Panc1 (cell line): Measurements from ENCODE around the gene MACROD2. TPM values are rescaled to one million over a fixed set of nuclear protein-coding genes. Genes with fewer than 3 reads are reported as not detected.

Experiments
- ATAC-seq: fragments of 200-7000 bp; cut with Tn5 transposase; 2 replicates; pipeline ENCODE4 v1.9.1; 2020; ENCODE audit warnings: mild to moderate bottlenecking, moderate library complexity
- BruUV-seq: library from RNA; stranded (reverse); fragments of 400-500 nt; replicated peaks from 2 replicates; lab custom pipeline; 2021; lab: Mats Ljungman, UMichigan
- CTCF ChIA-PET: fragments of 300-600 bp; sonication (Branson Sonifier 250); formaldehyde crosslinking; loops from one replicate; lab custom pipeline; 2022; ENCODE audit warnings: antibody characterized with exemption; lab: Charles Lee
- POLR2A ChIA-PET: fragments of 300-600 bp; sonication (Branson Sonifier 250); formaldehyde crosslinking; loops from one replicate; lab custom pipeline; 2022; ENCODE audit warnings: antibody characterized with exemption; lab: Charles Lee
- DNase-seq: peaks from one replicate; pipeline ENCODE4 v3.0.0-alpha.2; 2010; ENCODE audit warnings: low read depth, low spot score
- H3K27ac ChIP-seq: 2 replicates; pipeline ENCODE4 v1.5.1; 2011; ENCODE audit warnings: mild to moderate bottlenecking, low read length, inconsistent platforms
- H3K27me3 ChIP-seq: fragments of 200-500 bp; sonication (Bioruptor generic); 2 replicates; pipeline ENCODE4 v1.6.0; 2014; ENCODE audit warnings: low read length, inconsistent platforms; ENCODE audit not compliant: control insufficient read depth, insufficient read depth
- H3K36me3 ChIP-seq: fragments of 200-500 bp; sonication (Bioruptor generic); 2 replicates; pipeline ENCODE4 v1.5.1; 2014; ENCODE audit warnings: inconsistent platforms, mild to moderate bottlenecking, low read length, moderate library complexity; ENCODE audit not compliant: control insufficient read depth, insufficient read depth
- H3K4me1 ChIP-seq: 2 replicates; pipeline ENCODE4 v1.5.1; 2011; ENCODE audit warnings: inconsistent platforms, mild to moderate bottlenecking, low read length, moderate library complexity; ENCODE audit not compliant: control insufficient read depth, insufficient read depth
- H3K4me3 ChIP-seq, 2 experiments: 2 replicates each; pipeline ENCODE4 v1.5.1; 2011 to 2012; ENCODE audit warnings: low read depth in 2 of 2, low read length in 2 of 2, mild to moderate bottlenecking in 2 of 2, inconsistent platforms in 1 of 2, moderate library complexity in 1 of 2
- H3K9me3 ChIP-seq: fragments of 200-500 bp; sonication (Bioruptor generic); 2 replicates; pipeline ENCODE4 v1.5.1; 2014; ENCODE audit warnings: low read depth, mild to moderate bottlenecking, inconsistent platforms, low read length, moderate library complexity; ENCODE audit not compliant: control insufficient read depth, insufficient read depth
- CTCF ChIP-seq: fragments of 450-650 bp; IDR thresholded peaks from 2 replicates; pipeline ENCODE4 v1.5.1; 2017; ENCODE audit warnings: mild to moderate bottlenecking
- POLR2AphosphoS5 ChIP-seq: IDR thresholded peaks from 2 replicates; pipeline ENCODE4 v1.6.1; 2012; ENCODE audit warnings: mild to moderate bottlenecking, low read depth, low read length, moderate library complexity
- REST ChIP-seq, 2 experiments: IDR thresholded peaks; 2 replicates each; pipeline ENCODE4 v1.6.1; 2011 to 2012; ENCODE audit warnings: low read depth in 2 of 2, control low read depth in 1 of 2, low read length in 1 of 2, mild to moderate bottlenecking in 1 of 2, moderate library complexity in 1 of 2; ENCODE audit not compliant: insufficient read depth in 1 of 2
- SIN3A ChIP-seq: IDR thresholded peaks from 2 replicates; pipeline ENCODE4 v1.6.1; 2012; ENCODE audit warnings: low read depth, mild to moderate bottlenecking, low read length, moderate library complexity, borderline replicate concordance; ENCODE audit not compliant: insufficient read depth
- TCF7L2 ChIP-seq: IDR thresholded peaks from 2 replicates; pipeline ENCODE4 v1.6.1; 2011; ENCODE audit warnings: mild to moderate bottlenecking, low read depth, low read length, inconsistent platforms
- in situ Hi-C: cut with HindIII; loops from 2 replicates; pipeline ENCODE4 v1.10.0; 2016; ENCODE audit warnings: low sequenced_read_pairs, low pct_unique_long_range_greater_than_20kb
- intact Hi-C: fragments of 100-400 bp; cut with micrococcal nuclease; formaldehyde crosslinking; loops from one replicate; pipeline ENCODE4 v1.10.0; 2022; ENCODE audit not compliant: unreplicated experiment
- total RNA-seq: library from RNA; stranded (reverse); gene quantifications from one replicate; pipeline ENCODE4 v1.2.1, GENCODE V29; 2021; ENCODE audit not compliant: unreplicated experiment

The MACROD2 gene
- total RNA-seq, 1 experiment from 2014 or later = 1.2 TPM

GRCh38 chr20:14631011-14631410 is 635.7 kb downstream of the MACROD2 start:
- no peak for ATAC-seq
- ChIA-PET CTCF (no interaction called here), POLR2A (no interaction called here)
- intact Hi-C loops = no loop called here
- Histone ChIP-seq H3K27ac (no peak overlapping the region), H3K9me3 (no peaks in the 10 kb centered on the region), H3K27me3 (no peaks in the 10 kb centered on the region), H3K4me1 (no peaks in the 10 kb centered on the region), H3K4me3 (no peak overlapping the region), H3K36me3 (no peaks in the 10 kb centered on the region)
- in situ Hi-C loops = no loop called here
- BruUV-seq = no TSS peak
- TF ChIP-seq CTCF (no peak), TCF7L2 (no peak), REST (IDR thresholded peaks at IDR 0.05; ENCODE audit: insufficient read depth in 1 of 2, low read depth in 2 of 2, low read length in 1 of 2) (no peak), SIN3A (no peak), POLR2AphosphoS5 (no peak)
- no peak for DNase-seq

GRCh38 chr20:14632906-14633305 is 637.6 kb downstream of the MACROD2 start:
- H3K27ac ChIP-seq = no peak overlapping the region
- POLR2A ChIA-PET = no interaction called here
- BruUV-seq = no TSS peak
- H3K36me3 ChIP-seq = no peaks in the 10 kb centered on the region
- no peaks in the 10 kb centered on the region for H3K4me1 ChIP-seq
- CTCF ChIA-PET = interaction anchor here (0.6 kb wide), 1 partner anchor 265 kb away, joined by 3 read pairs; no protein-coding TSS in a partner anchor
- intact Hi-C loops = no loop called here
- H3K4me3 ChIP-seq = no peak overlapping the region
- DNase-seq = no peak
- in situ Hi-C loops = no loop called here
- TF ChIP-seq SIN3A (no peak), POLR2AphosphoS5 (no peak), TCF7L2 (no peak), REST (IDR thresholded peaks at IDR 0.05; ENCODE audit: insufficient read depth in 1 of 2, low read depth in 2 of 2, low read length in 1 of 2) (no peak)
- ATAC-seq = no peak
- no peaks in the 10 kb centered on the region for H3K9me3 ChIP-seq
- H3K27me3 ChIP-seq = no peaks in the 10 kb centered on the region
